Nephron progenitor cell (in vitro differentiated cells): ENCODE data around the gene TMEM30B.

Source experiments
- DNase-seq: peaks from one replicate; pipeline ENCODE4 v3.0.0; 2021
- H3K27ac Mint-ChIP-seq: 2 replicates; pipeline ENCODE4 v1.8.0; 2021; ENCODE audit warnings: mild to moderate bottlenecking, moderate library complexity, mixed read lengths
- H3K27me3 Mint-ChIP-seq: 2 replicates; pipeline ENCODE4 v1.8.0; 2021; ENCODE audit warnings: mild to moderate bottlenecking, low read depth, mixed read lengths; ENCODE audit not compliant: poor library complexity
- H3K36me3 Mint-ChIP-seq: 2 replicates; pipeline ENCODE4 v1.8.0; 2021; ENCODE audit warnings: low read depth, mixed read lengths
- H3K4me1 Mint-ChIP-seq: 2 replicates; pipeline ENCODE4 v1.8.0; 2021; ENCODE audit warnings: mixed read lengths
- H3K4me3 Mint-ChIP-seq: 2 replicates; pipeline ENCODE4 v1.8.0; 2021; ENCODE audit warnings: mild to moderate bottlenecking, moderate library complexity, mixed read lengths
- H3K9me3 Mint-ChIP-seq: 2 replicates; pipeline ENCODE4 v1.8.0; 2021; ENCODE audit warnings: mild to moderate bottlenecking, moderate library complexity, mixed read lengths
- CTCF ChIP-seq: fragments of 200-600 bp; sonication (generic); IDR thresholded peaks from 2 replicates; pipeline ENCODE4 v1.5.0; 2021; ENCODE audit warnings: antibody characterized with exemption

The TMEM30B gene

DNA sequence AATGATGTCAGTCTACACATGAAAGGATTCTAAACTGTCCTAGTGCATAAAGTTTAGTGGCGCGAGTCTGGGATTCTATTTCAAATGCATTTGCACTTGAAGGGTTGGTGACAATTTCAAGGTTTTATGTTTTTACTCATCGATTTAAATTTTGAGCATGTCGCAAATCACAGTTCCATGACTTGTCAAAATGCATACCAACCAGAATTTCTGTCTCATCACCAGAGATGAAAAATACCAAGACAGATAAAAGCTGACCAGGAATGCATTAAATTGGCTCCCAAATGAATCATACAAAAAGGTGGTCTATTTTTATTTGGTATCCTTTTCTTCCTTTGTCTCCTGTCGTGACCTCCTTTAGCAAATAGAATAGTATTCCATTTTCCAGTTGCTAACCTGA is 25.2 kb downstream of the TMEM30B start:
- no peak for TF ChIP-seq CTCF
- H3K4me3 Mint-ChIP-seq, result no peak overlapping the region
- H3K27me3 Mint-ChIP-seq, result peaks cover 14% of the 10 kb centered on the region
- H3K4me1 Mint-ChIP-seq, result peaks cover 74% of the 10 kb centered on the region
- H3K9me3 Mint-ChIP-seq, result no peaks in the 10 kb centered on the region
- H3K36me3 Mint-ChIP-seq, result no peaks in the 10 kb centered on the region
- DNase-seq, result no peak
- H3K27ac Mint-ChIP-seq, result no peak overlapping the region

DNA sequence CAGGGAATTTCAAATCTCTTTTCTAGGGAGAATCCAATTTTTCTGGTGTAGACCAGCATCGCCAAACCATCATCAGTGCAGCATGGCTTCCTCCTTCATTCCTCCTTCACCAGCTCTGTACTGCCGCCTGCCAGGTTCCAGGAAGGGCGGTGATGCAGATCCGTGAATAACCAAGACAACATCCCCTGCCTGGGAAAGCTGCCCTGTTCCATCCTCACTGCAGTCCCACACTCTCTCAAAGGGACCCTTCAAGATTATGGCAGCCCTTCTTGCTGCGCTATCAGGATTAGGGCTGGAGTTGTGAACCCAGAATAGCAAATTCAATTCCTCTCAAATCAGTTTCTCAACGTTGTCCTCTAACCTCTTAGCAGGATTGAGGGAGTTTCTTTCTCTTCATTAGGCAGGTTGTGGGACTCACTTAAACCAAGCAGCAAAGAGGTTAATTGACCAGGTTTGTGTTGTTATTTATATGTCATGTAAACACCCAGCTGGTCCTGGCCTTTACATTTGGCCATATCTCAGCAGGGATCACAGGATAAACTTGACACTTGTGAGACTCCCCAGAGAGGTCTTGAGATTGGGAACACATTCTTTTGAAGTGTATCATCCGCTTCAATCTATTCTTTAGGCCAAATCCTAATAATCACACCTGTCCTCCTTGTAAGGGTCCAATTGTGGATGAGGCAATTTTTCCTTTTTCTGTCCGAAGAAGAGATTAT is 26.2 kb downstream of the TMEM30B start:
- no peak for TF ChIP-seq CTCF
- Mint-ChIP-seq H3K27me3 (peaks cover 14% of the 10 kb centered on the region), H3K27ac (no peak overlapping the region), H3K36me3 (no peaks in the 10 kb centered on the region), H3K9me3 (no peaks in the 10 kb centered on the region), H3K4me1 (peaks cover 71% of the 10 kb centered on the region), H3K4me3 (no peak overlapping the region)
- DNase-seq, result peak; percentile 25

DNA sequence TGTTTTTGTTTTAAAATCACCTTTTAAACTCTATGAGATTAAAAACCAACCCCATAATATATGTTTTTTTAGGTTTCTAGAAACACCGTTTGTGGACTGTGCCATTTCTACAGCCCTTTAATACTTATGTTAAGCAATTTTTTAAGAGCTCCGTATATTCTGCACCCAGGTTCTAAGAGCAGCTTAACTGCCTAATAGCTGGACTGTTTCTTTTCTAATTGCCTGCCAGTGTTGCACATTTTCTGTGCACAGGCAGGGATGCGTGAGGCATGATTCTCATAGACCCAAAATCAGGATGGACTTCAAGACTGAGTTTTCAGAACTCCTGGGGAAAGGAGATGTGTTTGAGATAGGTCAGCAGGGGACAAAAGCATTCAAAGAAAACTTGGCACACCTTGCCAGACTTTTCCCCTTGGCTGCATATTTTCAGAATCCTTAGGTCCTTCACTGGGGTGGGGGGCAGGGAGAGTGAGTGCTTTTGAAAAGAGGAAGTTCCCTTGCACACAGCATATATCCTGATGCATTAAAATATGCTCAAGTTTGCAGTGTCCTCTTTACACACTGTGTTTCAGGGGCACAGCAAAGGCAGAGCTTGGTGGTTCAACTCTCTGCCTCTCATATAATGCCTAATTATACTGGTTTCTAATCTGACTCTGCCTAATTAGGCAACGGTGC is 27.9 kb downstream of the TMEM30B start:
- no peak for DNase-seq
- TF ChIP-seq CTCF, result no peak

DNA sequence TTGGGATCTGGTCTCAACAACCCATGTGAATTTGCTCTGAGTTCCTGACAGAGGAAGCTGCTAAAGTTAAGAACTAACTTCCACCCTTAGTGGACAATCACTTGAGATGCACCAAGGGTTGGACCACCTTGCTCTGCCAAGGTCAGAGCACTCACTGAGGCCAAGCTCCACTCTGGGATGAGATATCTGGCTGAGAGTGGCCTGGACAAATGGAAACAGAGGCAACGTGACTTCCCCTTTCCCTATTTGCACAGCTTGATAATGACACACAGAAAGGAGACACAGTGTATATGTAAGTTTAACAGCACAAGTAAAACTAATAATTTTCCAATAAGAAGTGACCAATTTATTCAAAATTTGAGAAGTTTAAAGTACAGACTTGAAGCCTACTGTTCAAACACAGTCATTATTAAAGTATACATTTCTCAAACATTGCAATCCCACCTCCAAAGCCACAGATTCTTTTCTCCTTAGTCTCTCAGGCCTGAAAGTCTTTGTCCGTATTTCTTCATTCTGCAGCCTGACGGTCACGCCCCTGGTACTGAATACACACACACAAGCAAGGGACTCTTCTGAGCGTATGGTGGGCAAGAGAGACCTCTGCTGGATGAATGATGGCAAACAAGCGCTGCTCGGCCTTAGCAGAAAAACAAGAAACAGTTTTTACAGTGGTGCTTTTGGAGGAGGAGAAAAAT is 28.6 kb downstream of the TMEM30B start:
- TF ChIP-seq CTCF, result peak; percentile 86
- DNase-seq, result peak; percentile 69
- H3K4me1 Mint-ChIP-seq, result peaks cover 48% of the 10 kb centered on the region
- H3K4me3 Mint-ChIP-seq, result no peak overlapping the region
- no peaks in the 10 kb centered on the region for H3K9me3 Mint-ChIP-seq
- H3K27ac Mint-ChIP-seq, result no peak overlapping the region
- no peaks in the 10 kb centered on the region for H3K36me3 Mint-ChIP-seq
- H3K27me3 Mint-ChIP-seq, result peaks cover 14% of the 10 kb centered on the region

More for the DNA sequence above, 27.9 kb downstream of the TMEM30B start:
- peaks cover 14% of the 10 kb centered on the region for H3K27me3 Mint-ChIP-seq
- H3K9me3 Mint-ChIP-seq, result no peaks in the 10 kb centered on the region
- no peaks in the 10 kb centered on the region for H3K36me3 Mint-ChIP-seq
- H3K4me1 Mint-ChIP-seq, result peaks cover 55% of the 10 kb centered on the region
- H3K4me3 Mint-ChIP-seq, result no peak overlapping the region
- H3K27ac Mint-ChIP-seq, result no peak overlapping the region

- peaks cover 17% of the 10 kb centered on the region for H3K27me3 Mint-ChIP-seq
- no peaks in the 10 kb centered on the region for H3K9me3 Mint-ChIP-seq
- H3K36me3 Mint-ChIP-seq, result no peaks in the 10 kb centered on the region
- H3K4me3 Mint-ChIP-seq, result no peak overlapping the region
- no peak for DNase-seq
- peaks cover 29% of the 10 kb centered on the region for H3K4me1 Mint-ChIP-seq
- H3K27ac Mint-ChIP-seq, result no peak overlapping the region
- TF ChIP-seq CTCF, result no peak
These were observed 31.1 kb downstream of the TMEM30B start for GRCh38 chr14:61250063-61250462.
